Trophoblast cell (in vitro differentiated cells and primary cell): ENCODE measurements around the gene TDO2.

ENCODE experiments used
- DNase-seq, 2 donors: peaks; one replicate each; pipeline ENCODE4 v3.0.0-alpha.2; 2016
- H2AFZ ChIP-seq: 2 replicates; pipeline ENCODE4 v1.6.1; 2013; ENCODE audit warnings: low read length, moderate library complexity, mild to moderate bottlenecking; ENCODE audit not compliant: insufficient read depth, poor library complexity
- H2AK5ac ChIP-seq: 2 replicates; pipeline ENCODE4 v1.6.1; 2013; ENCODE audit warnings: mild to moderate bottlenecking, low read length
- H2BK120ac ChIP-seq: 2 replicates; pipeline ENCODE4 v1.6.1; 2013; ENCODE audit warnings: low read length, mild to moderate bottlenecking, moderate library complexity; ENCODE audit not compliant: insufficient read depth, poor library complexity
- H2BK12ac ChIP-seq: 2 replicates; pipeline ENCODE4 v1.6.1; 2013; ENCODE audit warnings: mild to moderate bottlenecking, low read length, moderate library complexity
- H2BK5ac ChIP-seq: 2 replicates; pipeline ENCODE4 v1.6.1; 2013; ENCODE audit warnings: low read length, low read depth, moderate library complexity, mild to moderate bottlenecking; ENCODE audit not compliant: poor library complexity
- H3K14ac ChIP-seq: 2 replicates; pipeline ENCODE4 v1.6.1; 2013; ENCODE audit warnings: mild to moderate bottlenecking, low read length
- H3K18ac ChIP-seq: 2 replicates; pipeline ENCODE4 v1.6.1; 2013; ENCODE audit warnings: mild to moderate bottlenecking, low read length
- H3K23ac ChIP-seq: 2 replicates; pipeline ENCODE4 v1.6.1; 2013; ENCODE audit warnings: low read length
- H3K27ac ChIP-seq: 2 replicates; pipeline ENCODE4 v1.5.1; 2013; ENCODE audit warnings: low read depth, mild to moderate bottlenecking, inconsistent platforms, low read length, moderate library complexity
- H3K27me3 ChIP-seq: 2 replicates; pipeline ENCODE4 v1.6.1; 2013; ENCODE audit warnings: inconsistent platforms, mild to moderate bottlenecking, low read length, moderate library complexity; ENCODE audit not compliant: insufficient read depth
- H3K36me3 ChIP-seq, 2 experiments: 1 replicate in 1 of 2; 2 replicates in 1 of 2; pipeline ENCODE4 v1.6.1; 2013; ENCODE audit warnings: low read length in 2 of 2, mild to moderate bottlenecking in 2 of 2, moderate library complexity in 1 of 2; ENCODE audit not compliant: insufficient read depth in 2 of 2, control insufficient read depth in 1 of 2
- H3K4ac ChIP-seq: 2 replicates; pipeline ENCODE4 v1.6.1; 2013; ENCODE audit warnings: low read depth, mild to moderate bottlenecking, low read length, moderate library complexity
- H3K4me1 ChIP-seq, 2 experiments: 1 replicate in 1 of 2; 2 replicates in 1 of 2; pipeline ENCODE4 v1.6.1; 2013; ENCODE audit warnings: low read length in 2 of 2, mild to moderate bottlenecking in 2 of 2, moderate library complexity in 1 of 2; ENCODE audit not compliant: insufficient read depth in 2 of 2, control insufficient read depth in 1 of 2
- H3K4me2 ChIP-seq: 2 replicates; pipeline ENCODE4 v1.6.1; 2013; ENCODE audit warnings: inconsistent platforms, mild to moderate bottlenecking, low read length, moderate library complexity
- H3K4me3 ChIP-seq: 2 replicates; pipeline ENCODE4 v1.5.1; 2013; ENCODE audit warnings: mild to moderate bottlenecking, low read depth, low read length, inconsistent platforms
- H3K79me1 ChIP-seq: one replicate; pipeline ENCODE4 v1.6.1; 2013; ENCODE audit warnings: low read length
- H3K79me2 ChIP-seq: 2 replicates; pipeline ENCODE4 v1.6.1; 2013; ENCODE audit warnings: low read length, mild to moderate bottlenecking; ENCODE audit not compliant: control insufficient read depth, insufficient read depth, poor library complexity
- H3K9ac ChIP-seq: 2 replicates; pipeline ENCODE4 v1.6.1; 2013; ENCODE audit warnings: mild to moderate bottlenecking, low read length
- H3K9me3 ChIP-seq: 2 replicates; pipeline ENCODE4 v1.6.1; 2013; ENCODE audit warnings: low read depth, mild to moderate bottlenecking, control low read depth, inconsistent platforms, low read length; ENCODE audit not compliant: insufficient read depth
- H4K12ac ChIP-seq: 2 replicates; pipeline ENCODE4 v1.6.1; 2013; ENCODE audit warnings: low read depth, mild to moderate bottlenecking, low read length, moderate library complexity
- H4K8ac ChIP-seq: 2 replicates; pipeline ENCODE4 v1.6.1; 2013; ENCODE audit warnings: low read depth, mild to moderate bottlenecking, low read length, moderate library complexity
- H4K91ac ChIP-seq: one replicate; pipeline ENCODE4 v1.6.1; 2013; ENCODE audit warnings: low read depth, mild to moderate bottlenecking, low read length, moderate library complexity
- WGBS: extraction: QIAGEN DNeasy Blood & Tissue Kit; methylation state at CpG from one replicate; pipeline ENCODE4 v1.1.7; 2013; ENCODE audit warnings: missing lambda C conversion rate; ENCODE audit not compliant: insufficient read length, insufficient coverage; ENCODE audit errors: extremely low coverage; 5-methylcytosine and 5-hydroxymethylcytosine counted together

Gene TDO2

DNA sequence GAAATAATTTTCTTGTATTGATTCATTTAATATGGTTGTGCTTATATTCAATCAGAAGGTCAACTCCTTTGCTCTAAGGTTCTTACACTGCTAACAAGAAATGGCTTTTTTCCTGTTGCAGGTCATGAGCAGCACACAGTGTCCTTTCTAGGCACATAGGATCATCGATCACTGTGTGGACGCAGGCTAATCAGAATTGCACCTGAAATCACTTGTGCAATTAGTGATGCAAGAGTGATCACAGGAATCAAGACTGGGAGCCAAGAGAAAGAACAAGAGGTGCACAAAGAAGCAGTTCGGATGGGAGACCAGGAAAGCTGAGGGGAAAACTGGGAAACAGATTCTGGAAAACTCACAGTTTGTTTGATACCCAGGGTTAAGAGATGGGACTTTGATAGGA lies 21.1 kb downstream of the TDO2 start:
- H3K14ac ChIP-seq: no peak overlapping the region
- H4K91ac ChIP-seq: no peak overlapping the region
- H3K23ac ChIP-seq: no peak overlapping the region
- no peaks in the 10 kb centered on the region for H3K79me2 ChIP-seq
- H3K9me3 ChIP-seq: no peaks in the 10 kb centered on the region
- no peak overlapping the region for H4K8ac ChIP-seq
- H3K27ac ChIP-seq: no peak overlapping the region
- H2BK12ac ChIP-seq: no peak overlapping the region
- no CpG with 5 or more reads among the region's 3 CpGs for WGBS
- H3K4me1 ChIP-seq: no peaks in the 10 kb centered on the region
- H4K12ac ChIP-seq: no peak overlapping the region
- no peaks in the 10 kb centered on the region for H3K79me1 ChIP-seq
- no peak overlapping the region for H2BK5ac ChIP-seq
- no peak overlapping the region for H3K9ac ChIP-seq
- H3K18ac ChIP-seq: no peak overlapping the region
- no peak overlapping the region for H3K4ac ChIP-seq
- H3K4me2 ChIP-seq: no peak overlapping the region
- H3K4me3 ChIP-seq: no peak overlapping the region
- no peaks in the 10 kb centered on the region for H3K27me3 ChIP-seq
- no peak overlapping the region for H2AFZ ChIP-seq
- H3K36me3 ChIP-seq: no peaks in the 10 kb centered on the region
- H2AK5ac ChIP-seq: no peak overlapping the region
- no peak overlapping the region for H2BK120ac ChIP-seq
- no peak for DNase-seq

GRCh38 chr4:155929833-155930232 lies 26.3 kb downstream of the TDO2 start:
- H3K4me3 ChIP-seq: no peak overlapping the region
- no peak overlapping the region for H3K23ac ChIP-seq
- whole genome bisulfite sequencing: no CpG with 5 or more reads among the region's 3 CpGs
- peaks cover 4% of the 10 kb centered on the region for H3K9me3 ChIP-seq
- no peaks in the 10 kb centered on the region for H3K27me3 ChIP-seq
- no peak overlapping the region for H3K18ac ChIP-seq
- H2AK5ac ChIP-seq: no peak overlapping the region
- no peaks in the 10 kb centered on the region for H3K79me1 ChIP-seq
- DNase-seq: no peak
- no peak overlapping the region for H3K4me2 ChIP-seq
- no peak overlapping the region for H2BK120ac ChIP-seq
- no peak overlapping the region for H4K12ac ChIP-seq
- no peaks in the 10 kb centered on the region for H3K79me2 ChIP-seq
- no peak overlapping the region for H2AFZ ChIP-seq
- no peak overlapping the region for H3K9ac ChIP-seq
- H3K4ac ChIP-seq: no peak overlapping the region
- no peaks in the 10 kb centered on the region for H3K36me3 ChIP-seq
- H3K4me1 ChIP-seq: no peaks in the 10 kb centered on the region
- no peak overlapping the region for H4K8ac ChIP-seq
- no peak overlapping the region for H4K91ac ChIP-seq
- no peak overlapping the region for H2BK12ac ChIP-seq
- H3K27ac ChIP-seq: no peak overlapping the region
- H2BK5ac ChIP-seq: no peak overlapping the region
- H3K14ac ChIP-seq: no peak overlapping the region

DNA sequence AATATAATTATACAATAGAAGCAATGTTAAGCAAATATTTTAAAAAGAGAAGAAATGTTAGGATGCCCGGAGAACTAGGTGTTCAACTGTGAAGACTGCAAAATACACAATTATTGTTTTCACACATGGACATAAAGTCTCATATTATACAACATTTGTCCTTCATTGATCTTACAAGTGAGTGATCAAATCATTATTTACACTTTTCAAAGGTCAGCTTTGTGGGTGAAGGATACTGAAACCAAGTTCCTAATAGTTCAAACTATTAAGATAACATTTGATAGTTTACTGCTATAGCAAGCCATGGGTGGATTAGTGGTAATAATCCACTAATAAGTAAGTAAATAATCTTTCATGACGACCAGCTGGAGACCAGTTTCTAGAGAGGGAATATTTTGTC lies 26.8 kb downstream of the TDO2 start:
- Histone ChIP-seq H3K4me3 (no peak overlapping the region), H4K8ac (no peak overlapping the region), H3K79me2 (no peaks in the 10 kb centered on the region), H4K91ac (no peak overlapping the region), H2AK5ac (no peak overlapping the region), H3K4me2 (no peak overlapping the region), H2BK12ac (no peak overlapping the region), H3K27ac (no peak overlapping the region), H4K12ac (no peak overlapping the region), H2BK120ac (no peak overlapping the region), H3K36me3 (no peaks in the 10 kb centered on the region), H3K79me1 (no peaks in the 10 kb centered on the region), H3K9ac (no peak overlapping the region), H3K27me3 (no peaks in the 10 kb centered on the region), H3K18ac (no peak overlapping the region), H3K14ac (no peak overlapping the region), H2AFZ (no peak overlapping the region), H2BK5ac (no peak overlapping the region), H3K23ac (no peak overlapping the region), H3K4ac (no peak overlapping the region), H3K4me1 (no peaks in the 10 kb centered on the region), H3K9me3 (peaks cover 4% of the 10 kb centered on the region)
- no CpG with 5 or more reads among the region's 2 CpGs for WGBS
- no peak for DNase-seq

- Histone ChIP-seq H3K9me3 (peaks cover 4% of the 10 kb centered on the region), H2AK5ac (no peak overlapping the region), H3K14ac (no peak overlapping the region), H3K4me1 (no peaks in the 10 kb centered on the region), H3K18ac (no peak overlapping the region), H4K91ac (no peak overlapping the region), H3K36me3 (no peaks in the 10 kb centered on the region), H3K79me2 (no peaks in the 10 kb centered on the region), H3K27ac (no peak overlapping the region), H3K4ac (no peak overlapping the region), H2BK12ac (no peak overlapping the region), H3K79me1 (no peaks in the 10 kb centered on the region), H3K4me3 (no peak overlapping the region), H4K8ac (no peak overlapping the region), H3K23ac (no peak overlapping the region), H3K4me2 (no peak overlapping the region), H4K12ac (no peak overlapping the region), H3K9ac (no peak overlapping the region), H2AFZ (no peak overlapping the region), H2BK5ac (no peak overlapping the region), H2BK120ac (no peak overlapping the region), H3K27me3 (no peaks in the 10 kb centered on the region)
- DNase-seq: no peak
- WGBS: no CpG with 5 or more reads among the region's 4 CpGs
Measured at GRCh38 chr4:155931634-155932033, 28.1 kb downstream of the TDO2 start.
